ENCODE data around the gene CELF2.

GRCh38 chr10:11207560-11207844 is 189.8 kb downstream of the CELF2 start:
- TF ChIP-seq CTCF (IDR thresholded peaks at IDR 0.05; ENCODE audit: poor library complexity) (no peak), EZH2phosphoT487 (IDR thresholded peaks at IDR 0.05; ENCODE audit: low read depth, severe bottlenecking, unreplicated experiment) (no peak), EZH2 (IDR thresholded peaks at IDR 0.05; ENCODE audit: borderline replicate concordance) (no peak)

Data from hepatocyte (in vitro differentiated cells).